GM18526 (cell line): Measurements from ENCODE around the gene NDUFS3.

Experiments used
- POLR2A ChIP-seq: IDR thresholded peaks from 3 replicates; pipeline ENCODE4 v1.6.1; 2011; ENCODE audit not compliant: insufficient read length; ENCODE audit errors: extremely low read depth

NDUFS3 gene

GRCh38 chr11:47587039-47587716, 8.3 kb downstream of the NDUFS3 start:
- TF ChIP-seq POLR2A: no peak

GRCh38 chr11:47587723-47588326, 9.0 kb downstream of the NDUFS3 start:
- TF ChIP-seq POLR2A: no peak

GRCh38 chr11:47589118-47589517, 10.2 kb downstream of the NDUFS3 start:
- no peak for TF ChIP-seq POLR2A

- no peak for TF ChIP-seq POLR2A
Measured at GRCh38 chr11:47589584-47589976, 10.7 kb downstream of the NDUFS3 start.

GRCh38 chr11:47589977-47590861, 11.3 kb downstream of the NDUFS3 start:
- TF ChIP-seq POLR2A: no peak

GRCh38 chr11:47591764-47592163, 12.9 kb downstream of the NDUFS3 start:
- no peak for TF ChIP-seq POLR2A

GRCh38 chr11:47592251-47592650, 13.4 kb downstream of the NDUFS3 start:
- no peak for TF ChIP-seq POLR2A

- no peak for TF ChIP-seq POLR2A
Measured at GRCh38 chr11:47592970-47593369, 14.1 kb downstream of the NDUFS3 start.

GRCh38 chr11:47593492-47593933, 14.6 kb downstream of the NDUFS3 start:
- TF ChIP-seq POLR2A: no peak

- no peak for TF ChIP-seq POLR2A
Measured at GRCh38 chr11:47593934-47594855, 15.3 kb downstream of the NDUFS3 start, which contains the start of gene C1QTNF4. C1QTNF4 (minus strand) TSS chr11:47594411; CDS start chr11:47590810, 3,601 bp downstream.

GRCh38 chr11:47595029-47595428, 16.2 kb downstream of the NDUFS3 start:
- no peak for TF ChIP-seq POLR2A

- TF ChIP-seq POLR2A: no peak
Measured at GRCh38 chr11:47595967-47596366, 17.1 kb downstream of the NDUFS3 start.

GRCh38 chr11:47599902-47600301, 21.0 kb downstream of the NDUFS3 start:
- TF ChIP-seq POLR2A: no peak

- no peak for TF ChIP-seq POLR2A
Measured at GRCh38 chr11:47603295-47603694, 24.4 kb downstream of the NDUFS3 start.

GRCh38 chr11:47605921-47606320, 27.0 kb downstream of the NDUFS3 start:
- no peak for TF ChIP-seq POLR2A
